Peyer's patch (tissue), 4 donors: ENCODE data around the gene CLDN24. TPM values are rescaled to one million over a fixed set of nuclear protein-coding genes. Genes with fewer than 3 reads are reported as not detected.

ENCODE experiments used
- DNase-seq, 3 donors: peaks; one replicate each; pipeline ENCODE4 v3.0.0-alpha.2; 2017 to 2019
- H3K27ac ChIP-seq, 4 donors: fragments of 200-600 bp; sonication (generic); one replicate each; pipeline ENCODE4 v1.5.1; 2016 to 2019
- H3K27me3 ChIP-seq, 2 donors: fragments of 200-600 bp; sonication (generic); one replicate each; pipeline ENCODE4 v1.5.1; 2019
- H3K36me3 ChIP-seq, 3 donors: fragments of 200-600 bp; sonication (generic); one replicate each; pipeline ENCODE4 v1.5.1; 2016 to 2019
- H3K4me1 ChIP-seq, 4 donors: fragments of 200-600 bp; sonication (generic); one replicate each; pipeline ENCODE4 v1.5.1; 2016 to 2019
- H3K4me3 ChIP-seq, 4 donors: fragments of 200-600 bp; sonication (generic); 1 replicate in 3 of 4; 2 replicates in 1 of 4; pipeline ENCODE4 v1.5.1; 2016 to 2019; ENCODE audit warnings: mild to moderate bottlenecking in 1 of 4
- H3K9me3 ChIP-seq, 4 donors: fragments of 200-600 bp; sonication (generic); one replicate each; pipeline ENCODE4 v1.5.1; 2016 to 2019; ENCODE audit warnings: mild to moderate bottlenecking in 1 of 4
- POLR2A ChIP-seq, 2 donors: fragments of 450-650 bp; IDR thresholded peaks; one replicate each; pipeline ENCODE4 v1.5.1; 2017; ENCODE audit warnings: antibody characterized with exemption in 2 of 2, mild to moderate bottlenecking in 2 of 2, moderate library complexity in 2 of 2
- total RNA-seq, 4 donors: library from RNA; depleted of rRNA; stranded (reverse); fragments of >200 nt; gene quantifications; one replicate each; pipeline ENCODE4 v1.1.0, GENCODE V29; 2016
- TF ChIP-seq, protein P1 (sequence below), 6 experiments: fragments of 450-650 bp in 4 of 6; fragments of 200-600 bp in 2 of 6; sonication (generic) in 1 of 6; IDR thresholded peaks; one replicate each; pipeline ENCODE4 v1.5.1; 2017 to 2019; ENCODE audit warnings: antibody characterized with exemption in 6 of 6, mild to moderate bottlenecking in 3 of 6, moderate library complexity in 1 of 6

Gene CLDN24
- total RNA-seq, 4 donors from 2014 or later = not detected

DNA sequence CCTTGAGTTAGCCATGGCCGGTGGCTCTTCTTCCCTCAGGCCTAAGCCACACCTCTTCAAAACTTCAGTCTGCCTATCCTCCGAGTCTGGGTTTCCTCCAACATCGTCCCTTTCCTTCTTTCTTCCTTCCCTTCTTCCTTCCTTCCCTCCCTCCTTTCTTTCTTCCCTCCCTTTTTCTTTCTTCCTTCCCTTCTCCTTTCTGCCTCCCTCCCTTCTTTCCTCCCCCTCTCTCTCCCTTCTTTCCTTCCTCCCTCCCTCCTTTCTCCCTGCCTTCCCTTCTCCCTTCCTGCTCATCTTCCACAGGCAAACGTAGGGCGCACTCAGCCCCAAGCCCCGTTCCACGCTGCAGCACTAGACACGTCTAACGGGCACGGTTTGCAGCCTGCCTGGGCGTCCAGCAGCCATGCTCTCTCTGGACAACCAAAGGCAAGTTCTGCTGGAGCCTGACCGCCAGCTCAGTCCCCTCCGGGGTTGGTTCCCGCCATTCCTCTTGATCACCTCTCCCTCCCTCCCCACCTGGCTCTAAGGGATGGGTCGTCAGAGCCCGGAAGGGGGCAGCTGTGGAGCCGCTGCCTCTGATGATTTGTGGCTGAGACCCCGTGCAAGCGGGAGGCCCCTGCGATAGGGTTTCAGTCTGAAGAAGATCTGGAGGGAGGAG is 34.1 kb upstream of the CLDN24 start:
- H3K4me1 ChIP-seq = no peaks in the 10 kb centered on the region
- TF ChIP-seq, protein P1, sequence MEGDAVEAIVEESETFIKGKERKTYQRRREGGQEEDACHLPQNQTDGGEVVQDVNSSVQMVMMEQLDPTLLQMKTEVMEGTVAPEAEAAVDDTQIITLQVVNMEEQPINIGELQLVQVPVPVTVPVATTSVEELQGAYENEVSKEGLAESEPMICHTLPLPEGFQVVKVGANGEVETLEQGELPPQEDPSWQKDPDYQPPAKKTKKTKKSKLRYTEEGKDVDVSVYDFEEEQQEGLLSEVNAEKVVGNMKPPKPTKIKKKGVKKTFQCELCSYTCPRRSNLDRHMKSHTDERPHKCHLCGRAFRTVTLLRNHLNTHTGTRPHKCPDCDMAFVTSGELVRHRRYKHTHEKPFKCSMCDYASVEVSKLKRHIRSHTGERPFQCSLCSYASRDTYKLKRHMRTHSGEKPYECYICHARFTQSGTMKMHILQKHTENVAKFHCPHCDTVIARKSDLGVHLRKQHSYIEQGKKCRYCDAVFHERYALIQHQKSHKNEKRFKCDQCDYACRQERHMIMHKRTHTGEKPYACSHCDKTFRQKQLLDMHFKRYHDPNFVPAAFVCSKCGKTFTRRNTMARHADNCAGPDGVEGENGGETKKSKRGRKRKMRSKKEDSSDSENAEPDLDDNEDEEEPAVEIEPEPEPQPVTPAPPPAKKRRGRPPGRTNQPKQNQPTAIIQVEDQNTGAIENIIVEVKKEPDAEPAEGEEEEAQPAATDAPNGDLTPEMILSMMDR (IDR thresholded peaks at IDR 0.05) = no peak
- TF ChIP-seq POLR2A (IDR thresholded peaks at IDR 0.05) = no peak
- H3K36me3 ChIP-seq = no peaks in the 10 kb centered on the region
- no peak overlapping the region for H3K27ac ChIP-seq
- H3K9me3 ChIP-seq = no peaks in the 10 kb centered on the region
- H3K27me3 ChIP-seq = no peaks in the 10 kb centered on the region
- DNase-seq = no peak
- H3K4me3 ChIP-seq = no peak overlapping the region

DNA sequence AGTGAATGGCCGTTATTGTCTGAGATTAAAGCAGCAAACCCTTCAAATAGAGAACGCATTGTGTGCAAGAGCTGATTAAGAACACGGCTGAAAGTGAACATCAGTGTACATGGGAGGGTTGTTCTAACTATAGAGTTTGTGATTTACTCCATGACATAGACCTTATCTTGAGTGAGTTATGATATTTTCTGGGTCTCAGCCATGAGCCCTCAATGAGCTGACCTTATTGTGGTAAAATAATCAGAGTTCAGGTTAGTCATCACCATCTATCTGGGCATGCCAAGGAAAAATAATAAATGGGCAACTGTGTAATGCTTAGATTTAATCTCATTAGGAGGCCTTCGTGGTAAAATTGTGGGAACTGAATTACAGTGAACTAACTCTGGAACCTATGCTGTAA is 33.2 kb upstream of the CLDN24 start:
- no peak overlapping the region for H3K27ac ChIP-seq
- DNase-seq = peak in 1 of 3 donors; percentile 9
- TF ChIP-seq POLR2A (IDR thresholded peaks at IDR 0.05) = no peak
- TF ChIP-seq, protein P1 (IDR thresholded peaks at IDR 0.05) = no peak
- H3K9me3 ChIP-seq = no peaks in the 10 kb centered on the region
- H3K4me3 ChIP-seq = no peak overlapping the region
- H3K36me3 ChIP-seq = no peaks in the 10 kb centered on the region
- no peaks in the 10 kb centered on the region for H3K27me3 ChIP-seq
- H3K4me1 ChIP-seq = no peaks in the 10 kb centered on the region

DNA sequence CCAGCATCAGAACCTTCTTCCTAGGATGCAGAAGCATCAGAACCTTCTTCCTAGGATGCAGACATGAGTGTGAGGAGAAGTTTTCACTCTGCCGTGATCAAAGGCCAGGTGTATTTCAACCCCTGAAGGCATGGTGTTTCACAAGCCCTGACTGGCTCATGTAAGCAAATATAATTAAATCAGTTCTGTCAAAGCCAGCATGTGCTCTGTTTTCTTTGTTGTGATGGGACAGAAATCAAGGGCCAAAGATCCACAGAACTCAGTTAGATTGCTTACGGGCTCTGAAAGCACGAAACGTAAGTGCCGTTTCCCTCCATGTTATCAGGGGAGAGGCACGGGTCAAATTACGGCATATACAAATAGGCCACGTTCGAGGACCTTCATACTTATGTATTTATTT is 32.0 kb upstream of the CLDN24 start:
- no peaks in the 10 kb centered on the region for H3K4me1 ChIP-seq
- TF ChIP-seq, protein P1 (IDR thresholded peaks at IDR 0.05) = no peak
- TF ChIP-seq POLR2A (IDR thresholded peaks at IDR 0.05) = no peak
- no peak overlapping the region for H3K27ac ChIP-seq
- no peaks in the 10 kb centered on the region for H3K36me3 ChIP-seq
- H3K9me3 ChIP-seq = no peaks in the 10 kb centered on the region
- H3K4me3 ChIP-seq = no peak overlapping the region
- no peaks in the 10 kb centered on the region for H3K27me3 ChIP-seq
- DNase-seq = peak in 1 of 3 donors; percentile 25

DNA sequence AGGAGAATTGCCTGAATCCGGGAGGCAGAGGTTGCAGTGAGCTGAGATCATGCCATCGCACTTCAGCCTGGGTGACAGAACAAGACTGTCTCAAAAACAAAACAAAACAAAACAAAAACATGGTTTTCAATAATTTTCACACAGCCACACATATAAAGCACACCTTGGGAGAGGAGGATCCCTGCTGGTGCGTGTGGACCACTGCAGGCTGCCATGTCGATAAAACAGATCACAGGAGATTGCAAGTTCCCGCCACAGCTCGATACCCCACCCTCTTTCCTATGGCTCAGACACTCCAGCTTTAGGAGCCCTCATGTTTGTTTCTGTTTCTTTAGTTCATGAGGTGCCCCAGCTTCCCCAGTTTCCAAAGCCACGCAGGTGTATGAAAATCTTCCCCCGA is 31.3 kb upstream of the CLDN24 start:
- no peaks in the 10 kb centered on the region for H3K9me3 ChIP-seq
- H3K27me3 ChIP-seq = no peaks in the 10 kb centered on the region
- no peaks in the 10 kb centered on the region for H3K36me3 ChIP-seq
- H3K4me3 ChIP-seq = no peak overlapping the region
- no peaks in the 10 kb centered on the region for H3K4me1 ChIP-seq
- no peak overlapping the region for H3K27ac ChIP-seq
- peak in 1 of 3 donors; percentile 2 for DNase-seq
- TF ChIP-seq, protein P1 (IDR thresholded peaks at IDR 0.05) = no peak
- TF ChIP-seq POLR2A (IDR thresholded peaks at IDR 0.05) = no peak

DNA sequence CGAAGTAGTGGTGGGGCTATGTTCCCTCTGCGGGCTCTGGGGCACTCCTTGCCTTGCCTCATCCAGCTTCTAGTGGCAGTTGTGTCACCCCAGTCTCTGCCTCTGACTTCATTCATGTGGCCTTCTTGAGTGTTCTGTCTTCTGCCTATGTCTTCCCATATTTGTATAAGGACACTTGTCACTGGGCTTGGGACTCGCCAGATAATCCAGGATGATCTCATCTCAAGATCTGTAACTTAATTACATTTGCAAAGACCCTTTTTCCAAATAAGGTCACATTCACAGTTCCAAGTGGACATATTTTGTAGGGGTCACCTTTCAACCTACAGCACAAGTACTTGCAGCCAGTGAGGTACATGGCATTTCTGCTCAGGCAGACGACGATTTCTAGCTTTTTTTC is 30.3 kb upstream of the CLDN24 start:
- H3K27ac ChIP-seq = no peak overlapping the region
- H3K4me3 ChIP-seq = no peak overlapping the region
- no peaks in the 10 kb centered on the region for H3K36me3 ChIP-seq
- H3K4me1 ChIP-seq = no peaks in the 10 kb centered on the region
- TF ChIP-seq, protein P1 (IDR thresholded peaks at IDR 0.05) = no peak
- TF ChIP-seq POLR2A (IDR thresholded peaks at IDR 0.05) = no peak
- H3K27me3 ChIP-seq = no peaks in the 10 kb centered on the region
- DNase-seq = peak in 1 of 3 donors; percentile 3
- H3K9me3 ChIP-seq = no peaks in the 10 kb centered on the region
